ENCODE data around the gene ITGA2. TPM values are rescaled to one million over a fixed set of nuclear protein-coding genes. Genes with fewer than 3 reads are reported as not detected.

Gene ITGA2
- total and polyA plus RNA-seq, 3 donors from 2014 or later: 0.90 to 1.7 (median 1.0) TPM

DNA sequence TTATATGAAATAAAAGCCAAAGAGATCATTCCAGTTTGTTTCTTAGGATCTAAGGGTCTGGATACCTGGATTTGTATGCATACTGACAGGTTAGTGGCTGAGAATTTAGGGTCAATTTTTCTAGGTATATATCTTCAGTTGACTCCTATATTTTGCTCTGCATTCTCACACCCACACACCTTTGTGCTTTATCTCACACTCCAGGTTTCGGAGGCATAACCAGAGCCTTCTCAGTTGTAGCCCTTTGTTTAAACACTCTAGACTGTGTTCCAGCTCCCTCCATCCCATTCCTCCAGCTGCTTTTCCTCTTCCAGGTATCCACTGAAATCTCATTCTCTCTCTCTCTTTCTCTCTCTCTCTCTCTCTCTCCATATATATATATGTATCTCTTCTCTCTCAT, 131.0 kb downstream of the ITGA2 start:
- Histone ChIP-seq H3K4me3 (no peak overlapping the region), H3K4me1 (no peaks in the 10 kb centered on the region), H3K36me3 (ENCODE audit: low read depth, missing control alignments) (no peaks in the 10 kb centered on the region), H3K27me3 (no peaks in the 10 kb centered on the region), H3K9me3 (no peaks in the 10 kb centered on the region), H3K27ac (no peak overlapping the region)
- TF ChIP-seq, protein P1, sequence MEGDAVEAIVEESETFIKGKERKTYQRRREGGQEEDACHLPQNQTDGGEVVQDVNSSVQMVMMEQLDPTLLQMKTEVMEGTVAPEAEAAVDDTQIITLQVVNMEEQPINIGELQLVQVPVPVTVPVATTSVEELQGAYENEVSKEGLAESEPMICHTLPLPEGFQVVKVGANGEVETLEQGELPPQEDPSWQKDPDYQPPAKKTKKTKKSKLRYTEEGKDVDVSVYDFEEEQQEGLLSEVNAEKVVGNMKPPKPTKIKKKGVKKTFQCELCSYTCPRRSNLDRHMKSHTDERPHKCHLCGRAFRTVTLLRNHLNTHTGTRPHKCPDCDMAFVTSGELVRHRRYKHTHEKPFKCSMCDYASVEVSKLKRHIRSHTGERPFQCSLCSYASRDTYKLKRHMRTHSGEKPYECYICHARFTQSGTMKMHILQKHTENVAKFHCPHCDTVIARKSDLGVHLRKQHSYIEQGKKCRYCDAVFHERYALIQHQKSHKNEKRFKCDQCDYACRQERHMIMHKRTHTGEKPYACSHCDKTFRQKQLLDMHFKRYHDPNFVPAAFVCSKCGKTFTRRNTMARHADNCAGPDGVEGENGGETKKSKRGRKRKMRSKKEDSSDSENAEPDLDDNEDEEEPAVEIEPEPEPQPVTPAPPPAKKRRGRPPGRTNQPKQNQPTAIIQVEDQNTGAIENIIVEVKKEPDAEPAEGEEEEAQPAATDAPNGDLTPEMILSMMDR (IDR thresholded peaks at IDR 0.05): no peak
- TF ChIP-seq POLR2A (IDR thresholded peaks at IDR 0.05): no peak
- 90 to 95% methylated on average over 1 of the region's 1 CpG for WGBS, 2 donors
- intact Hi-C loops (cut with DNase I; ENCODE audit: low total_unique reads): no loop called here
- no peak for DNase-seq

DNA sequence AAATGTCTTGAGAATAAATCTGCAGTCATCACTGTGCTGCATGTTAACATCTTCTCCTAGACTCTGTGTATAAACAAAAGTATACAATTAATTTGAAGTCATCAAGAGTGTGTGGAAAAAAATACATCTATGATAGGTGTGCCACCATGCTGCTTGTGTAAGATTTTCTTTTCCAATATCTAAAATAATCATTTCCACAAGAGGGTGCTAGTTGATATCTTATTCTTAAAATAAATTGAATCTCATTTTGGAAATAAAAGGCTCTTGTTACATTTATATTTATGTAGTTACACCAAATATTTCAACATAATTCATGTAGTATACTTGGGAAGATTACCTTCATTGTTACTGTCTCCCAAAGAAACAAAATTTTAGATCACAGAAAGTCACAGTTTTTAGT, 134.6 kb downstream of the ITGA2 start:
- Histone ChIP-seq H3K27ac (no peak overlapping the region), H3K4me3 (no peak overlapping the region), H3K4me1 (no peaks in the 10 kb centered on the region), H3K27me3 (no peaks in the 10 kb centered on the region), H3K9me3 (no peaks in the 10 kb centered on the region), H3K36me3 (ENCODE audit: low read depth, missing control alignments) (no peaks in the 10 kb centered on the region)
- no peak for DNase-seq
- intact Hi-C loops (cut with DNase I; ENCODE audit: low total_unique reads): no loop called here
- no peak for TF ChIP-seq POLR2A (IDR thresholded peaks at IDR 0.05)
- TF ChIP-seq, protein P1 (IDR thresholded peaks at IDR 0.05): no peak

DNA sequence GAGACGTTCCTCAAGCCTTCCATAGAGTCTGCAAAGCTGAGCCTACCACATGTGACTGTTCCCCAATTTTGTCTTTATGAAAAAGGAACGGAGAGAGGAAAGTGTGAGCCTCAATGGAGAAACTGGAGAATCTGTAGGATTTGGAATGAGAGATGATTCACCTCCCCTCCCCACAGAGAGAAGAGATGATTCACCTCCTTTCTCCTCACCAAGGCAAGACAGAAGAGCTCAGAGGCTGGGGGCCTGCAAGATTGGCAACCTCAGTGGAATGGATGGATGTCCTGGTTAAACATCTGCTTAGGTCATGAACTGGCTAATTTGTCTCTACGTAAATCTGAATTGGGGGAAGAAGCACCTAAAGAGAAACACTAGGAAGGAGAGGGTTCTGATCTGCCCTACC, 137.4 kb downstream of the ITGA2 start:
- 91 to 97% methylated on average over 3 of the region's 3 CpGs for WGBS, 2 donors
- Histone ChIP-seq H3K36me3 (ENCODE audit: low read depth, missing control alignments) (no peaks in the 10 kb centered on the region), H3K27ac (no peak overlapping the region), H3K4me3 (no peak overlapping the region), H3K4me1 (no peaks in the 10 kb centered on the region), H3K9me3 (no peaks in the 10 kb centered on the region), H3K27me3 (no peaks in the 10 kb centered on the region)
- intact Hi-C loops (cut with DNase I; ENCODE audit: low total_unique reads): no loop called here
- no peak for DNase-seq
- no peak for TF ChIP-seq POLR2A (IDR thresholded peaks at IDR 0.05)
- TF ChIP-seq, protein P1 (IDR thresholded peaks at IDR 0.05): no peak

DNA sequence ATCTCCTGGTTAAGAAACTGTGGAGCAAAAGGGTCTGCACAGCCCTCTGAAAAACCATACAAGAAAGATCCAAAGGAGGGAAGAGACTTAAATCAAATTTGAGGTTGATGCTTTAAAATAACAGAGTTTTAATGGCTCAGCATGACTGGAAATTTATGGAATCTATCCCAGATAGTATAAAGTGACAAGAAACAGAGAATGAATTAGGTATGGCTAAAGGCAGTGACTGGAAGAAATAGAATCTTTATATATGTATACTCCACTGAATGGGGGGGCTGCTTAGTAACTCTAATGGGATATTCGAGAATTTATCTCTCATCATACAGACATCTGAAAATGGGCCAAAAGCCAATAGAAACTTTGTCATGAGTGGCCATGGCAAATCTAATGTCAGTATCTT, 138.0 kb downstream of the ITGA2 start:
- H3K27me3 ChIP-seq: no peaks in the 10 kb centered on the region
- no peak overlapping the region for H3K27ac ChIP-seq
- H3K9me3 ChIP-seq: no peaks in the 10 kb centered on the region
- H3K4me1 ChIP-seq: no peaks in the 10 kb centered on the region
- H3K4me3 ChIP-seq: no peak overlapping the region
- TF ChIP-seq, protein P1 (IDR thresholded peaks at IDR 0.05): no peak
- TF ChIP-seq POLR2A (IDR thresholded peaks at IDR 0.05): no peak
- DNase-seq: no peak
- WGBS, 2 donors: 61 to 80% methylated on average over 1 of the region's 1 CpG
- no peaks in the 10 kb centered on the region for H3K36me3 ChIP-seq (ENCODE audit: low read depth, missing control alignments)
- intact Hi-C loops (cut with DNase I; ENCODE audit: low total_unique reads): no loop called here

DNA sequence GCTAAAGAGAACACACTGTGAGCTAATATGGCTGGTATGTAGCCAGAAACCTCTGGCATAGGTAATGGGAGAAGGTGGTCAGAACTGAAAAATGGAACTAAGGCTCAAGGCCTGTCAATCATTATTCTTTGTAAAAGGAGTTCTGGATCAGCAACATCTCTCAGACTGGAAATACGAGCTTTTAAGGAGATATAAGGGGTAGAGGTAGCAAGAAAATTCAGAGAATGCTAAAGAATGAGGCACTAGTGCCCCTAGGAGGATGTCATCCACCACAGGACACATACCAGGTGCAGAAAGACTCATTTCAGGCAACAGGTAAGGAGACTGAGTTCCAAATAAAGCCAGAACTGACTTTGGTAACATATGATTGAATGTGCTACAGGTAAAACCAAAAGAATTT, 139.3 kb downstream of the ITGA2 start:
- H3K27me3 ChIP-seq: no peaks in the 10 kb centered on the region
- intact Hi-C loops (cut with DNase I; ENCODE audit: low total_unique reads): no loop called here
- H3K36me3 ChIP-seq (ENCODE audit: low read depth, missing control alignments): no peaks in the 10 kb centered on the region
- 71 to 78% methylated on average over 1 of the region's 1 CpG for WGBS, 2 donors
- H3K4me1 ChIP-seq: no peaks in the 10 kb centered on the region
- no peak overlapping the region for H3K4me3 ChIP-seq
- no peaks in the 10 kb centered on the region for H3K9me3 ChIP-seq
- TF ChIP-seq, protein P1 (IDR thresholded peaks at IDR 0.05): no peak
- TF ChIP-seq POLR2A (IDR thresholded peaks at IDR 0.05): no peak
- no peak overlapping the region for H3K27ac ChIP-seq
- DNase-seq: no peak

Data from testis (tissue), 3 donors.